DOHH2 (cell line): ENCODE data around the gene NELFB.
A peak's percentile ranks its signal among the peaks of the same experiment; 100 is the strongest.

Experiments
- H3F3A ChIP-seq: fragments of 200-600 bp; sonication (generic), shearing (Covaris generic); 2 replicates; pipeline ENCODE4 v1.6.0; 2016; ENCODE audit warnings: antibody characterized with exemption, mild to moderate bottlenecking; ENCODE audit not compliant: control insufficient read depth, insufficient read depth
- H3K27ac ChIP-seq: fragments of 200-600 bp; sonication (generic); 2 replicates; pipeline ENCODE4 v1.5.1; 2014; ENCODE audit warnings: low read depth, mild to moderate bottlenecking, low read length, moderate library complexity
- H3K27me3 ChIP-seq: fragments of 200-600 bp; sonication (generic); 2 replicates; pipeline ENCODE4 v1.6.1; 2014; ENCODE audit warnings: mild to moderate bottlenecking, low read length, mixed read lengths; ENCODE audit not compliant: control insufficient read depth
- H3K36me3 ChIP-seq: fragments of 200-600 bp; sonication (generic); 2 replicates; pipeline ENCODE4 v1.6.1; 2014; ENCODE audit warnings: mild to moderate bottlenecking, low read length, moderate library complexity, mixed read lengths; ENCODE audit not compliant: control insufficient read depth
- H3K4me1 ChIP-seq: fragments of 200-600 bp; sonication (generic); 2 replicates; pipeline ENCODE4 v1.6.1; 2014; ENCODE audit warnings: mild to moderate bottlenecking, low read length, mixed read lengths; ENCODE audit not compliant: control insufficient read depth
- H3K4me2 ChIP-seq: fragments of 200-600 bp; sonication (generic); 2 replicates; pipeline ENCODE4 v1.6.0; 2014; ENCODE audit warnings: mild to moderate bottlenecking, low read length, moderate library complexity
- H3K4me3 ChIP-seq: fragments of 200-600 bp; sonication (generic); 2 replicates; pipeline ENCODE4 v1.5.1; 2014; ENCODE audit warnings: mild to moderate bottlenecking, low read length, mixed read lengths
- H3K79me2 ChIP-seq: fragments of 200-600 bp; sonication (generic); 2 replicates; pipeline ENCODE4 v1.6.1; 2014; ENCODE audit warnings: mild to moderate bottlenecking, low read length, mixed read lengths; ENCODE audit not compliant: control insufficient read depth
- H3K9me2 ChIP-seq: fragments of 200-600 bp; sonication (generic); replicated peaks from 2 replicates; pipeline ENCODE4 v1.6.1; 2014; ENCODE audit warnings: mild to moderate bottlenecking, low read length, mixed read lengths; ENCODE audit not compliant: control insufficient read depth
- H3K9me3 ChIP-seq: fragments of 200-600 bp; sonication (generic); 2 replicates; pipeline ENCODE4 v1.6.1; 2014; ENCODE audit warnings: antibody characterized with exemption, low read length, mixed read lengths; ENCODE audit not compliant: control insufficient read depth, insufficient read depth
- H4K20me1 ChIP-seq: fragments of 200-600 bp; sonication (generic); 2 replicates; pipeline ENCODE4 v1.6.0; 2014; ENCODE audit warnings: low read depth, mild to moderate bottlenecking, antibody characterized with exemption, low read length, moderate library complexity; ENCODE audit not compliant: control insufficient read depth, insufficient read depth
- CTCF ChIP-seq: fragments of 200-600 bp; sonication (generic); IDR thresholded peaks from one replicate; pipeline ENCODE4 v1.5.1; 2014; ENCODE audit warnings: antibody characterized with exemption, mild to moderate bottlenecking, low read depth, low read length; ENCODE audit not compliant: poor library complexity, severe bottlenecking
- EZH2phosphoT487 ChIP-seq: fragments of 200-600 bp; sonication (generic); IDR thresholded peaks from 2 replicates; pipeline ENCODE4 v1.6.1; 2017; ENCODE audit warnings: borderline replicate concordance, mild to moderate bottlenecking, antibody characterized with exemption, low read length, moderate library complexity, mixed read lengths

Gene NELFB

GRCh38 chr9:137279741-137280473 lies 24.8 kb downstream of the NELFB start:
- Histone ChIP-seq H3K4me1 (peaks cover 92% of the 10 kb centered on the region), H3K9me2 (no peaks in the 10 kb centered on the region), H3K4me3 (no peak overlapping the region), H3K79me2 (peaks cover 14% of the 10 kb centered on the region), H3K36me3 (peaks cover 22% of the 10 kb centered on the region), H4K20me1 (no peaks in the 10 kb centered on the region), H3K4me2 (no peak overlapping the region), H3K27me3 (no peaks in the 10 kb centered on the region), H3F3A (peaks cover 20% of the 10 kb centered on the region), H3K27ac (no peak overlapping the region), H3K9me3 (no peaks in the 10 kb centered on the region)
- TF ChIP-seq CTCF (no peak), EZH2phosphoT487 (no peak)

GRCh38 chr9:137280474-137281344 lies 25.6 kb downstream of the NELFB start:
- Histone ChIP-seq H3K27ac (no peak overlapping the region), H3K27me3 (no peaks in the 10 kb centered on the region), H3K79me2 (peaks cover 9% of the 10 kb centered on the region; the same call in 1 of the 2 replicates), H3K9me2 (no peaks in the 10 kb centered on the region), H3F3A (peaks cover 21% of the 10 kb centered on the region), H3K36me3 (peaks cover 22% of the 10 kb centered on the region), H3K9me3 (no peaks in the 10 kb centered on the region), H3K4me3 (no peak overlapping the region), H4K20me1 (no peaks in the 10 kb centered on the region), H3K4me2 (no peak overlapping the region; the same call in 1 of the 2 replicates), H3K4me1 (peaks cover 92% of the 10 kb centered on the region)
- TF ChIP-seq EZH2phosphoT487 = no peak
- TF ChIP-seq CTCF = peak; percentile 39

- H3K4me3 ChIP-seq = no peak overlapping the region
- H3K4me1 ChIP-seq = peaks cover 92% of the 10 kb centered on the region
- no peaks in the 10 kb centered on the region for H3K9me2 ChIP-seq
- no peaks in the 10 kb centered on the region for H3K27me3 ChIP-seq
- peaks cover 22% of the 10 kb centered on the region for H3K36me3 ChIP-seq
- no peaks in the 10 kb centered on the region for H4K20me1 ChIP-seq
- H3F3A ChIP-seq = peaks cover 28% of the 10 kb centered on the region
- H3K9me3 ChIP-seq = no peaks in the 10 kb centered on the region
- H3K4me2 ChIP-seq = peak overlapping the region; percentile 45
- TF ChIP-seq EZH2phosphoT487 = no peak
- no peak for TF ChIP-seq CTCF
- peak overlapping the region; percentile 68 for H3K27ac ChIP-seq
- peaks cover 9% of the 10 kb centered on the region; the same call in 1 of the 2 replicates for H3K79me2 ChIP-seq
These were observed 26.4 kb downstream of the NELFB start for GRCh38 chr9:137281345-137282116.
